GM21423 (cell line): Measurements from ENCODE around the gene APOL4.
"Not testable (repeated sequence)": the region's sequence is repeated elsewhere in the genome, so short reads cannot be mapped to it uniquely, and the experiment has no call there.

ENCODE experiments used
- ATAC-seq: cut with Tn5 transposase; IDR thresholded peaks from one replicate; pipeline ENCODE4 v1.9.1; 2021; ENCODE audit warnings: mild to moderate bottlenecking, moderate library complexity; ENCODE audit not compliant: unreplicated experiment

The APOL4 gene

DNA sequence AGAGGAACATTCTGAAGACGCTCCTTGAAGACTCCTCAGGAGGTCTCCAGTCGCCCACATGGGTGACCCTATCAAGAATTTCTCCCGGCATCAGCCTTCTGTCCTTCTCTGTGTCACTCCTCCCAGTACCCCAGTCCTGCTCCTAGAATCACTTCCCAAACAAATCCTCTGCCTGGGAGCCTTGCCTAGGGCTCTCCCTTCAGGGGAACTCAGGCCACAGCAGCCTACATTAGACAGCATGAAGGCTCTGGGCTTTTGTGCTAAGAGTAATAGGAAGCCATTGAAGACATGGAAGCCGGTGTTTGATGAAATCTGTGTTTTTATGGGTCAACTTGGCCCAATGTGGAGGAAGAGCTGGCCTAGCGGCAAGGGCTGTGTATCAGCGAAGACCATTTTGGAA lies 13.7 kb downstream of the APOL4 start:
- not testable (repeated sequence) for ATAC-seq

- ATAC-seq: no peak
These were observed 15.6 kb downstream of the APOL4 start for GRCh38 chr22:36185828-36186624.

DNA sequence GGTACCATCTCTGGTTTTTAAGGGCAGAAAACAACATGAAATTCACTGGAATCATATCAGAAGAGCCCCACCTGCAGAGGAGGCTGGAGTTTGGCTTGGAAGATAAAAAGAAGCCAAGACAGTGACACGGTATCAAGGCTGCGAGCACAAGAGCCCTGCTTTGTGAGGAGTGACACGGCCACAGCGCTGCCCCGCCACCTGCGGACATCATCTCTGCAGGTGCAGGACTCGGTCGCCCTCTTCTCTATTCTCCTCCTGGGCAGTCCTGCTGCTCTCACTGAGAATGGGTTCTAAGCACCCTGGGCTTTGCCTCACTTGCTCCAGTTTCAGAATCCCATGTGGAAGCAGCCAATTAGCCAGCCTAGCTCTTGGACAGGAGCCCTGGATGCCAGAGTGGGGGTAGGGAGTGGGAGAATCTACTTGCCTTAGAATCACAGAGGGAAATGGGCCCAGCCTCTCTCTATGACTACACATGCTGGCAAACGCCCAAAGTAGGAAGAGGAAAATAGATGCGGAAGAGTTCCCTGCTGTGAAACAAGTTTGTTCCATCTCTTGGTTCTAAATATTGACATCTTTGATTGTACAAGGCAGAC lies 17.1 kb downstream of the APOL4 start:
- no peak for ATAC-seq

DNA sequence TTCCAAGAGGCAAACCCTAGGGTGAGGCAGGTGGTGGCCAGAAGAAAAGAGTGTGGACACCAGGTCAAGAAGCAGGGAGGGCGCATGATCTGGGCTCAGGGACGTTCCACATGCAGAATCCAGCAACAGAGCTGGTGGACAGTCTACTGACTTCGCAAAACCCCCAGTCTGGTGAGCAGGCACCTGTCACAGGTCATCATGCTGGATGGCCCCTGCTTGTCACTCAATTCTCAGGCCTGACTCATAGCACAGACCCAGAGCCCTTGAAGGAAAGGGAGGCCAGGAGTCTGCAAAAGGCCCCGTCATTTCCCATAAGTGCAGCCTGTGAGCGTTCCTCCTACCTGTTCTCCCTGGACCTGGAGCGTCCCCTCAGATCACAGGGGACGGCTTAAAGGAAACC lies 18.2 kb downstream of the APOL4 start:
- no peak for ATAC-seq

- no peak for ATAC-seq
These were observed 18.8 kb downstream of the APOL4 start for GRCh38 chr22:36182857-36183256.

DNA sequence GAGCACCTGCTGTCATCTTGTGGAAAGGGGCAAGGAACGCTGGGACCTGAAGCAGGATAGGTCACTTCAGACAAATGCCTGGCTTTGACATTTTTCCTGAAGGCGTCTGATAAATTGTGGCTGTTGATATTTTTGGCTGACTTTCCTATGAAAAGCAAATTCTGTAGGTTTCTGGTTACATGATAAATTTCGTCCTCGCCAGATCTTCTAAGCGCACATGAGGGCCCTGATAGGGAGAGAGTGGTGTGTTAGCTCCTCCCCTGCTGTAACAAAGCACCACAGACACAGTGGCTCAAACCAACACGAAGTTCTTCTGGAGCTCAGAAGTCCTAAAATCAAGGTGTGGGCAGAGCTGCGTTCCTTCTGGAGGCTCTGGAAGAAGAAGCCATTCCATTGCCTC lies 19.6 kb downstream of the APOL4 start:
- ATAC-seq: no peak

GRCh38 chr22:36180928-36181327 lies 20.7 kb downstream of the APOL4 start:
- ATAC-seq: no peak

DNA sequence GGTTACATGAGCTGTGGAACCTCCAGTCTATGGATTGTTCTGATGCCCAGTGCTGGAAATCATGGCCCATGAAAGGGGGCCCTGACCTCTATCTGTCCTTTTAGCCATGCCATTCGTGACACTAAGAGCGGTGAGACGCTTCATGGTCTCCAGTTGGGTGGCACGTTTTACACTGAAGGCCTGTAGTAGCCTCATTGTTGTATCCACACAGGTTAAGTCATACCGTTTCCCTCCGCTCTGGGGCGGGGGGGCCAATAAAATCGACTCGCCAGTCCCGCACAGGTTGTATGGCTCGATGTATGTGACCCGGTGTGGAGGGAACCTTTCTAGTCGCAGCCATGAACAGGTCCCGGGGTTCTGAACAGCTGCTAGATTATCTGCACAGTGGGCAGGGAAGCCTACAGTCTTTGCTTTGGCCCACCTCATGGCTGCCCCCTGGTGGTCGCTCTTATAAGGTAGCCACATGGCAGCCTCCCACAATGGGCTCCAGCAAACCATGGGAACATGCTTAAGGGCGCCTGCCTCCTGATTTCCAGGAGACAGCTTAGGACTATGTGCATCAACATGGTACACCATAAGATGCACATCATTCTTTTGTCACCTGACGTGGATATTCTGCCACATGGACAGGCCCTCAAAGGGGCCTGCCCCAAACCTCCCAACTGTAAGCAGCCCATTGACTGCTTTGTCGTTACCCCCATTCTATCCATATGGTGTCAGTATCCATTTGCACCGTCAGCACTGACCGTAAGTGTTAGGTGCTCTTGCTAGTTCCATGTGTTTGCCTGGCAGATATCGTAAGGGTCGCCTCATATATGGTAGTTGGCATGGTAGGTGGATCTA lies 21.4 kb downstream of the APOL4 start:
- no peak for ATAC-seq

GRCh38 chr22:36177160-36177559 lies 24.4 kb downstream of the APOL4 start:
- no peak for ATAC-seq

- no peak for ATAC-seq
These were observed 25.7 kb downstream of the APOL4 start for GRCh38 chr22:36175892-36176291.

DNA sequence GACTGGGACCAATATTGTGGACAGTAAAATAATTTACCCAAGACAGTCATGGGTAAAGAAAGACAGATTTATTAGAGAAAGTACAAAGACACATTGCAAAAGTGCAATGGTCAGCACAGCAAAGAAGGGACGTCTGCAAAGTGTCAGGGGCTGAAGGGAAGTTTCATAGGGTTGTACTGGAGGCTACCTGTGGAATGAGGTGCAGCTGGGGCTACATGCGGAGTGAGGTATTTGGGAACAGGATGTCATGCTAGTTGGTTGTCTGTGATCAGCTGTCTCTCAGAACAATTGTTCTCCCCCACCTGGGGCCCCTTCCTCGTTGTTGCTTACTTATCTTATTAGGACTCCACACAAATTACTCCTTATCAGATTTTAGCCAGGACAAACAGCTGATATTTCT lies 29.7 kb downstream of the APOL4 start:
- ATAC-seq: no peak

DNA sequence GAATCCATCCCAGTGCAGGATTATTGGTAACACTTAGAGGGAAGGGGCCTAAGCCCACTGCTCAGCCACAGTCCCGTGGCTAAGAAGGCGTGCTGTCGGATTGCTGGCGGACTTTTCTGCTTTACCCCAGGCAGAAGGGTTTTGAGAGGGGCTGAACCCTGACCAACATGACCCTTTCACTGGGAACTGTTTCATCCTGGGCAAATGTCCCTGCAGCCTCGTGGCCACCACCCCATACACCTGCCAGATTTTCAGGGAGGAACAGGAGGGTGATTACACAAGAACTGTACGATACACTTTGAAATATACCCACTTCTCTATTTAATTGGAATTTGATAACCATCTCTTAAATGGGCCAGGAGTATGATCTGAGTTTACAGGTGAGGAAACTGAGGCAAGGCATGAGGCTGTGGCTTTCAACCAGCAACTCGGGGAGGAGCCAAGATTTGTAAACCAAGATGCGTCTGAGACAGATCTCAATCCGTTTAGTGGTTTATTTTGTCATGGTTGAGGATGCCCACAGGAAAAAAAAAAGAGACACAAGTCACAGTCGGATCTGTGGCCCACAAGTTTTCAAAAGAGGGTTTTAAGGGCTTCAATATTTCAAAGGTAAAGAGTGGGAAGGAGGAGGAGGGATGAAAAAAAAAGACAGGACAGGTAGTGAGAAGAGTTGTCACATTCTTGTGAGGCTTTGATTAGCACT lies 34.9 kb downstream of the APOL4 start:
- ATAC-seq: no peak

DNA sequence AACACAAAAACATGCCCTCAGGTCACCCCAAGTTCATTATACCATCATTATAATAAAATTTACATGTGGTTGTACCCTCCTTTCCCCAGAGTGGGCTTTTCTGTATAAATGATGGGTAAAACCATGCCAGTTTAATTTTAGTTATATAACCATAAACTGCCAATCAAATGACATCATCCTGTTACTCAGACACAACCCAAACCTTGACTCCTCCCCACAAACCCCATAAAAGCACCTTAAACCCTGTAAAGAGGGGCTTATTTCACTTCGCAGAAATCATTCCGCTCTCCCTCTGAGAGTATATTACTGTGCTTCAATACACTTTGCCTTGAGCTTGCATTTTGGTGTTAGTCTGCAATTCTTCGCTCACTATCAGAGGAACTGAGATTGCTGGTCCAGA lies 35.5 kb downstream of the APOL4 start:
- ATAC-seq: no peak

DNA sequence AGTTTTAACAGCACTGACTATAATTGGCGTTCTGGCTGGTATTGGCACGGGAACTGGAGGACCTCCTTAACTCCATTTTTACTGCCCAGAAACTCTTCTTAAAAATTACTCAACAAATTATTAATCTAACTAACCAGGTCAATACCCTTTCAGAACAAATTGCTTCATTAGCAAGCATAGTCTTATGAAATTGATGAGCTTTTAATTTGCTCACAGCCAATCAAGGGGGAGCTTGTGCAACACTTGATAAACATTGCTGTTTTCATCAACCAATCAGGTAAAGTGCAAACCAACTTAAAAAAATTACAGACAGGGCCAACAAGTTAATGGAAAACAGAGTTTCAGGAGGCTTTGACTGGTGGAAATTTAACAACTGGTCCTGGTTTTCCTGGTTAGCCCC lies 36.5 kb downstream of the APOL4 start:
- ATAC-seq: no peak

GRCh38 chr22:36164621-36165020 lies 37.0 kb downstream of the APOL4 start:
- no peak for ATAC-seq

- ATAC-seq: no peak
These were observed 38.1 kb downstream of the APOL4 start for GRCh38 chr22:36163497-36163896.

GRCh38 chr22:36162127-36163034 lies 39.2 kb downstream of the APOL4 start:
- no peak for ATAC-seq

DNA sequence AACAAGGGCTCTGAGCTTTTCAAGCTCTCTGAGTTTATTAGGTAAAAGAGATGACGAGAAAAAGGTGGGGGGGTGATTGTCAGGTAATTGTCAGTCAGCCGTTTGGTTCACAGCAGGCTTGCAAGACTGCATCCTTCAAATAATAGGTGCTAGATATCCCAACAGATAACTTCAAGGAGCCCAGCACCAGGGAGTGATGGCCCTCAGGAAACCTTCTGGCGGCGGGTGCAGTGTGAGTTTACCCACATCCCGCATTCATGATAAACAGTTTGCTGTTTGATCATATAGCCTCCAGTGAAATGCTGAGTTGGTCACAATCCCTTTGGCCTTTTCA lies 39.8 kb downstream of the APOL4 start:
- not testable (repeated sequence) for ATAC-seq

- no peak for ATAC-seq
These were observed 41.1 kb downstream of the APOL4 start, which contains the start of gene APOL3 for GRCh38 chr22:36160499-36160942. Gene APOL3, minus strand, starts transcription at chr22:36160755. Its CDS starts 11,700 bp downstream, at chr22:36149055.
